Endothelial cell of umbilical vein (primary cell): ENCODE measurements around the gene SELENOO. TPM values are rescaled to one million over a fixed set of nuclear protein-coding genes. Genes with fewer than 3 reads are reported as not detected.
A peak's percentile ranks its signal among the peaks of the same experiment; 100 is the strongest.

Source experiments
- BruUV-seq: library from RNA; stranded (reverse); fragments of 400-500 nt; replicated peaks from 2 replicates; lab custom pipeline; 2021; lab: Mats Ljungman, UMichigan
- CTCF ChIA-PET: fragments of 300-600, 350-600 bp; sonication (Branson Sonifier 250); formaldehyde crosslinking; loops from one replicate; lab custom pipeline; 2021; ENCODE audit warnings: antibody characterized with exemption, inconsistent platforms; lab: Charles Lee
- POLR2A ChIA-PET: fragments of 300-600, 350-600 bp; sonication (Branson Sonifier 250); formaldehyde crosslinking; loops from one replicate; lab custom pipeline; 2021; ENCODE audit warnings: antibody characterized with exemption, inconsistent platforms; lab: Charles Lee
- DNase-seq: peaks from one replicate; pipeline ENCODE4 v3.0.0-alpha.2; 2011; ENCODE audit warnings: low read depth, low spot score
- FAIRE-seq: peaks from 2 replicates; lab custom pipeline; 2011; peaks lifted over from hg19 to GRCh38; lab: Jason Lieb, UNC
- H2AFZ ChIP-seq: 2 replicates; pipeline ENCODE4 v1.6.0; 2012; ENCODE audit warnings: low read depth, low read length, control low read depth, inconsistent platforms
- H3K27ac ChIP-seq: 2 replicates; pipeline ENCODE4 v1.5.1; 2011; ENCODE audit warnings: low read depth, mild to moderate bottlenecking, control low read depth, low read length, moderate library complexity; ENCODE audit not compliant: insufficient read depth
- H3K27me3 ChIP-seq, 2 experiments: 2 replicates each; pipeline versions ENCODE4 v1.6.0 to v1.6.1; 2011; ENCODE audit warnings: low read length in 2 of 2, mixed read lengths in 1 of 2; ENCODE audit not compliant: control insufficient read depth in 2 of 2, insufficient read depth in 2 of 2
- H3K36me3 ChIP-seq, 2 experiments: 2 replicates in 1 of 2; 3 replicates in 1 of 2; pipeline ENCODE4 v1.5.1; 2011; ENCODE audit warnings: low read length in 2 of 2, mild to moderate bottlenecking in 1 of 2, moderate library complexity in 1 of 2; ENCODE audit not compliant: control insufficient read depth in 2 of 2, insufficient read depth in 2 of 2; ENCODE audit errors: extremely low read depth in 1 of 2
- H3K4me1 ChIP-seq: 3 replicates; pipeline ENCODE4 v1.5.1; 2011; ENCODE audit warnings: mild to moderate bottlenecking, low read length; ENCODE audit not compliant: control insufficient read depth, insufficient read depth; ENCODE audit errors: extremely low read depth
- H3K4me2 ChIP-seq: 2 replicates; pipeline ENCODE4 v1.6.1; 2011; ENCODE audit warnings: low read length, control low read depth, mixed read lengths; ENCODE audit not compliant: insufficient read depth
- H3K4me3 ChIP-seq, 3 experiments: fragments of 200-600 bp in 1 of 3; sonication (generic), shearing (Covaris generic) in 1 of 3; replicated peaks in 1 of 3; 2 replicates each; pipeline ENCODE4 v1.5.1; 2011 to 2016; ENCODE audit warnings: control low read depth in 3 of 3, low read length in 3 of 3, mild to moderate bottlenecking in 2 of 3, inconsistent platforms in 1 of 3, low read depth in 1 of 3, moderate library complexity in 1 of 3; ENCODE audit not compliant: insufficient read depth in 1 of 3
- H3K79me2 ChIP-seq: 2 replicates; pipeline ENCODE4 v1.6.0; 2012; ENCODE audit warnings: low read length, inconsistent platforms; ENCODE audit not compliant: control insufficient read depth, insufficient read depth
- H3K9ac ChIP-seq: replicated peaks from 2 replicates; pipeline ENCODE3; 2011; ENCODE audit warnings: low read length, control low read depth; ENCODE audit not compliant: insufficient read depth; ENCODE audit errors: extremely low read depth
- H3K9me1 ChIP-seq: replicated peaks from 3 replicates; pipeline ENCODE4 v1.6.0; 2011; ENCODE audit warnings: mild to moderate bottlenecking, low read length; ENCODE audit not compliant: control insufficient read depth, insufficient read depth; ENCODE audit errors: extremely low read depth
- H3K9me3 ChIP-seq: replicated peaks from 2 replicates; pipeline ENCODE4 v1.5.1; 2012; ENCODE audit warnings: low read length, inconsistent platforms; ENCODE audit not compliant: control insufficient read depth, insufficient read depth
- H4K20me1 ChIP-seq: replicated peaks from 2 replicates; pipeline ENCODE3; 2011; ENCODE audit warnings: mild to moderate bottlenecking, low read length; ENCODE audit not compliant: control insufficient read depth, insufficient read depth; ENCODE audit errors: extremely low read depth
- EZH2 ChIP-seq: IDR thresholded peaks from 2 replicates; pipeline ENCODE4 v1.6.1; 2012; ENCODE audit warnings: borderline replicate concordance, low read depth, mild to moderate bottlenecking, moderate library complexity, low read length, inconsistent platforms; ENCODE audit not compliant: severe bottlenecking
- FOS ChIP-seq: IDR thresholded peaks from 2 replicates; pipeline ENCODE4 v1.6.1; 2011; ENCODE audit warnings: mild to moderate bottlenecking, low read length, moderate library complexity, borderline replicate concordance; ENCODE audit not compliant: insufficient read depth
- GATA2 ChIP-seq: IDR thresholded peaks from 2 replicates; pipeline ENCODE4 v1.7.0; 2011; ENCODE audit warnings: low read depth, mild to moderate bottlenecking, moderate library complexity, mixed read lengths, low read length; ENCODE audit not compliant: insufficient read length, insufficient read depth
- JUN ChIP-seq: IDR thresholded peaks from 2 replicates; pipeline ENCODE4 v1.6.1; 2011; ENCODE audit warnings: borderline replicate concordance, low read depth; ENCODE audit not compliant: insufficient read length, insufficient read depth
- MYC ChIP-seq: IDR thresholded peaks from one replicate; pipeline ENCODE4 v1.6.1; 2011; ENCODE audit warnings: mild to moderate bottlenecking, low read depth, low read length
- POLR2A ChIP-seq: IDR thresholded peaks from 2 replicates; pipeline ENCODE4 v1.6.1; 2012; ENCODE audit warnings: low read depth, mild to moderate bottlenecking, control low read depth, low read length
- POLR2AphosphoS5 ChIP-seq: IDR thresholded peaks from 2 replicates; pipeline ENCODE4 v1.6.1; 2012; ENCODE audit warnings: low read depth, mild to moderate bottlenecking, control low read depth, low read length, moderate library complexity; ENCODE audit not compliant: insufficient read depth
- dilution Hi-C: fragments of 300-500 bp; cut with MboI; formaldehyde crosslinking; loops from one replicate; pipeline ENCODE4 v1.15.0; 2019; ENCODE audit warnings: low sequenced_read_pairs; ENCODE audit not compliant: extremely low pct_ligation_motif_present
- intact Hi-C: fragments of 100-400 bp; cut with micrococcal nuclease; formaldehyde crosslinking; loops from one replicate; pipeline ENCODE4 v1.10.0; 2022
- polyA plus RNA-seq, 4 experiments: library from polyadenylated mRNA; depleted of rRNA in 3 of 4; stranded (reverse) in 3 of 4; unstranded in 1 of 4; fragments of >200 nt; gene quantifications; 2 replicates each; pipeline versions ENCODE4 v1.2.1 to v1.2.3, GENCODE V29; 2011 to 2012; ENCODE audit warnings: missing spikeins in 1 of 4
- total RNA-seq: library from RNA; stranded (reverse); gene quantifications from 2 replicates; pipeline ENCODE4 v1.2.3, GENCODE V29; 2021
- TF ChIP-seq, protein P1 (sequence below), 2 donors: IDR thresholded peaks; 1 replicate in 1 of 2; 2 replicates in 1 of 2; pipeline ENCODE4 v1.5.1; 2011; ENCODE audit warnings: low read length in 2 of 2, mild to moderate bottlenecking in 2 of 2, moderate library complexity in 2 of 2, control low read depth in 1 of 2, inconsistent platforms in 1 of 2, low read depth in 1 of 2; ENCODE audit not compliant: insufficient read depth in 1 of 2; ENCODE audit errors: extremely low read depth in 1 of 2
- TF ChIP-seq, protein P2 (sequence below): IDR thresholded peaks from 2 replicates; pipeline ENCODE4 v1.6.1; 2011; ENCODE audit not compliant: insufficient read depth, insufficient read length

The SELENOO gene
- total and polyA plus RNA-seq, 2 donors (not counting 3 experiments of a cell fraction or from before 2014, with no cell fraction given) = 24.1 to 37.5 TPM

DNA sequence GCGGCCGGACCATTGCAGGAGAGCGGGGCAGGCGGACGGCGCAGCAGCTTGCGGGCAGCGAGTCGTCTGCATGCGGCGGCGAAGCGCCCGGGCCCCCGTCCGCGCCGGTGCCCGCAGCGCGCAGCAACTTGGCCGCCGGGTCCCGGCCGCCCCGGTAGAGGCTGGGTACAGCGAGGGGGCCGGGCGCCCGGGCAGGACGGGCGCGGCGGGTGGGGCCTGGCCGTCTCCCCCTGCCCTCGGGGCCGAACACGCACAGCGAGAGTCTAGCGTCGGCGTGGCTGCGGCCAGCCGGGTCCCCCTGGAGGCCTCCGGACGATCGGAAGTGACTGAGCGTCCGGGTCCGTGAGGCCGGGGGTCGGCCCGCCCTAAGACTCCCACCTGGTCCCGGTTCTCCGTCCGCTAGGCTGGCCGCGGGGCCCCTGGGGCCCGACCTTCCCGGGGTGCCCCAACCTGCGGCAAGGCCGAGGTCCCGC, 15.9 kb upstream of the SELENOO start:
- peaks cover 25% of the 10 kb centered on the region for H3K4me1 ChIP-seq
- TF ChIP-seq FOS = no peak
- peak; percentile 25 for TF ChIP-seq POLR2A
- no peak for TF ChIP-seq MYC
- TF ChIP-seq, protein P1, sequence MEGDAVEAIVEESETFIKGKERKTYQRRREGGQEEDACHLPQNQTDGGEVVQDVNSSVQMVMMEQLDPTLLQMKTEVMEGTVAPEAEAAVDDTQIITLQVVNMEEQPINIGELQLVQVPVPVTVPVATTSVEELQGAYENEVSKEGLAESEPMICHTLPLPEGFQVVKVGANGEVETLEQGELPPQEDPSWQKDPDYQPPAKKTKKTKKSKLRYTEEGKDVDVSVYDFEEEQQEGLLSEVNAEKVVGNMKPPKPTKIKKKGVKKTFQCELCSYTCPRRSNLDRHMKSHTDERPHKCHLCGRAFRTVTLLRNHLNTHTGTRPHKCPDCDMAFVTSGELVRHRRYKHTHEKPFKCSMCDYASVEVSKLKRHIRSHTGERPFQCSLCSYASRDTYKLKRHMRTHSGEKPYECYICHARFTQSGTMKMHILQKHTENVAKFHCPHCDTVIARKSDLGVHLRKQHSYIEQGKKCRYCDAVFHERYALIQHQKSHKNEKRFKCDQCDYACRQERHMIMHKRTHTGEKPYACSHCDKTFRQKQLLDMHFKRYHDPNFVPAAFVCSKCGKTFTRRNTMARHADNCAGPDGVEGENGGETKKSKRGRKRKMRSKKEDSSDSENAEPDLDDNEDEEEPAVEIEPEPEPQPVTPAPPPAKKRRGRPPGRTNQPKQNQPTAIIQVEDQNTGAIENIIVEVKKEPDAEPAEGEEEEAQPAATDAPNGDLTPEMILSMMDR (IDR thresholded peaks at IDR 0.05; ENCODE audit: extremely low read depth in 1 of 2, insufficient read depth in 1 of 2, low read depth in 1 of 2, low read length in 2 of 2) = peak in 1 of 2 donors; percentile 2
- H3K36me3 ChIP-seq = no peaks in the 10 kb centered on the region
- dilution Hi-C loops (no loop called here), intact Hi-C loops (no loop called here)
- H3K9ac ChIP-seq = peak overlapping the region; percentile 45
- CTCF ChIA-PET = interaction anchor here (1.2 kb wide), 1 partner anchor 36 kb away, joined by 6 read pairs; no protein-coding TSS in a partner anchor
- POLR2A ChIA-PET = no interaction called here
- H3K9me1 ChIP-seq = no peaks in the 10 kb centered on the region
- H3K79me2 ChIP-seq = peaks cover 37% of the 10 kb centered on the region
- no peaks in the 10 kb centered on the region for H4K20me1 ChIP-seq
- H2AFZ ChIP-seq = peak overlapping the region; percentile 92
- no TSS peak for BruUV-seq
- DNase-seq (no peak), FAIRE-seq (no peak)
- H3K27me3 ChIP-seq = no peaks in the 10 kb centered on the region
- no peaks in the 10 kb centered on the region for H3K9me3 ChIP-seq
- H3K4me3 ChIP-seq = peak overlapping the region in 2 of 3 experiments; percentile 16 to 40
- H3K4me2 ChIP-seq = peak overlapping the region; percentile 50
- peak overlapping the region; percentile 10 for H3K27ac ChIP-seq

DNA sequence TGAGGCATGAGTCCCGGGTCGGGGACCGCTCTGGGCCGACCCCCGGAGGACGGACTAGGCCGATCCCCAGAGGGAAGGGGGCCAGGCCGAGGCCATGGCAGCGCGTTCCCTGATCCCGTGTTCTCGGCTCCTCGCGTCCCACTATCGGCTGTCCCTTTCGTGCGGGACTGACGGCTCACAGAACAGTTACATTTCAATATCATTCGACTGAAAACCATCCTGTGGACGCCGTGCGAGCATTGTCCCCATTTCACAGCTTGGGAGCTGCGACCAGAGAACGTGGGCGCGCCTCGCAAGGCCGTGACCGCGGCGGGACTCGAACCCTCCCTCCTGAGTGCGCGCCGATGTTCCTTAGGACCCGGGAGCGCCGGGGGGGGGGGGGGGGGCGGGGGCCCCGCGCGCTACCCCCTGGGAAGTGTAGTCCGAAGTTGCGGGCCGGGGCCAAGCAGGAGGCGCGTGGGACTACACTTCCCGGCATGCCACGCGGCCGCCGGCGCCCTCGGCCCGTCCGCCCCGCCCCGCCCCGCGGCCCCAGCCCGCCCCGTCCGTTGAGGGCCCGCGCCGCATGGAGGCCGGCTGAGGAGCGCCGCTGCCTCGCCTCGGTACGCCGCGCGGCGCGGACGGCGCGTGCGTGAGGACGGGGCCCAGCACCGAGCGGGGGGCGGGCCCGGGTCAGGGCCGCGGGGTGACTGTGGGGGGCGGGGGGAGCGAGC, 15.3 kb upstream of the SELENOO start, which contains the start of gene TRABD:
TRABD (plus strand) TSS at position 539 of the 713 bp plus-strand sequence. CDS start 7,148 bp downstream, outside the sequence.
- no TSS peak for BruUV-seq
- Histone ChIP-seq H3K9me1 (no peaks in the 10 kb centered on the region), H2AFZ (peak within 1 kb of the TSS; percentile 92), H3K4me2 (peak within 1 kb of the TSS; percentile 51), H3K4me3 (peak within 1 kb of the TSS; percentile 41 to 77 (median 42)), H3K9ac (peak within 1 kb of the TSS; percentile 45), H4K20me1 (no peaks in the 10 kb centered on the region), H3K9me3 (no peaks in the 10 kb centered on the region), H3K27ac (peak within 1 kb of the TSS; percentile 10), H3K79me2 (peaks cover 41% of the 10 kb centered on the region), H3K36me3 (no peaks in the 10 kb centered on the region), H3K27me3 (no peaks in the 10 kb centered on the region), H3K4me1 (peaks cover 31% of the 10 kb centered on the region)
- ChIA-PET POLR2A (no interaction called here), CTCF (no interaction called here)
- DNase-seq (peak; percentile 84), FAIRE-seq (peak; percentile 59)
- dilution Hi-C loops (no loop called here), intact Hi-C loops (loop anchor here (2.0 kb wide), 1 partner anchor 15 kb away; the partner anchor contains the start of gene SELENOO)
- TF ChIP-seq, protein P2, sequence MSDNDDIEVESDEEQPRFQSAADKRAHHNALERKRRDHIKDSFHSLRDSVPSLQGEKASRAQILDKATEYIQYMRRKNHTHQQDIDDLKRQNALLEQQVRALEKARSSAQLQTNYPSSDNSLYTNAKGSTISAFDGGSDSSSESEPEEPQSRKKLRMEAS = no peak
- TF ChIP-seq POLR2AphosphoS5 (no peak), POLR2A (no peak), EZH2 (no peak), FOS (no peak), MYC (no peak), GATA2 (no peak), JUN (no peak)
- TF ChIP-seq, protein P1 (IDR thresholded peaks at IDR 0.05; ENCODE audit: extremely low read depth in 1 of 2, insufficient read depth in 1 of 2, low read depth in 1 of 2, low read length in 2 of 2) = no peak
